NCI-H2081 (cell line): ENCODE data around the gene DNAH17.

Experiments used
- DNase-seq, 2 experiments: peaks; one replicate each; lab custom pipeline; 2025; lab: John Stamatoyannopoulos, UW

DNAH17 gene

GRCh38 chr17:78392295-78392694 is 184.9 kb downstream of the DNAH17 start:
- DNase-seq, result no peak

- no peak for DNase-seq
Measured at GRCh38 chr17:78391843-78392242, 185.4 kb downstream of the DNAH17 start.

GRCh38 chr17:78391051-78391431 is 186.2 kb downstream of the DNAH17 start:
- DNase-seq, result no peak

GRCh38 chr17:78390241-78391050 is 186.8 kb downstream of the DNAH17 start:
- DNase-seq, result no peak

- DNase-seq, result no peak
Measured at GRCh38 chr17:78387977-78388941, 188.9 kb downstream of the DNAH17 start.

DNA sequence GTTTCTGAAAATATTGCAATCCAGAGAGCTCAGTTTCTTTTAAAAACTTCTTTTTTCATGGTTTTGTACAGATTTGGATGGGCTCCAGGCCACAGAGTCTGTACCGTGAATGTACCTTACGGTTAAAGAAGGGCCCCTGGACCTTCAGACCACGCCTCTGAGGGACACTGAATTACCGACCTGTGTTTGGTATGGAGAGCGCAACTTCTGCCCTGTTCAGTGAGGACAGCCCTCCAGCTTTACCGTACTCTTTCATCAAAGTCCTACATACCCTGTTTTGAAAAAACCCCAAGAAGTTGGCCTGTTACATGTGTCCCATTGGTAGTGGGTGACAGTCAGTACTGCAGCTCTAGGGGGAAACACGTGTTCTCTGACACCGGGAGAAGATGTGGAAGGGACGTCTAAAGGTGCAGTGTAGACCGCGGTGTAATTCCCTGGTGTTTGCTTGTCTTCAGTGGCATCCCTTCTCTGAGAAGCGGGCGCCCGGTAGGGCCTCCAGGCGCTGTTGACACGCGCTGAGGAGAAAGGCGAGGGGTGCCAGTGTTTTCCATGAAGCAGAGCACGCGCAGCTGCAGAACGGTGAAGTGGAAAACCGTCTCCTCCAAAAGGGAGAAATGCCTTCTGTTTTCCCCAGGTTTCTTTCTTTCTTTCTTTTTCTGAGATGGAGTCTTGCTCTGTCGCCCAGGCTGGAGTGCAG is 192.6 kb downstream of the DNAH17 start:
- DNase-seq, result no peak

DNA sequence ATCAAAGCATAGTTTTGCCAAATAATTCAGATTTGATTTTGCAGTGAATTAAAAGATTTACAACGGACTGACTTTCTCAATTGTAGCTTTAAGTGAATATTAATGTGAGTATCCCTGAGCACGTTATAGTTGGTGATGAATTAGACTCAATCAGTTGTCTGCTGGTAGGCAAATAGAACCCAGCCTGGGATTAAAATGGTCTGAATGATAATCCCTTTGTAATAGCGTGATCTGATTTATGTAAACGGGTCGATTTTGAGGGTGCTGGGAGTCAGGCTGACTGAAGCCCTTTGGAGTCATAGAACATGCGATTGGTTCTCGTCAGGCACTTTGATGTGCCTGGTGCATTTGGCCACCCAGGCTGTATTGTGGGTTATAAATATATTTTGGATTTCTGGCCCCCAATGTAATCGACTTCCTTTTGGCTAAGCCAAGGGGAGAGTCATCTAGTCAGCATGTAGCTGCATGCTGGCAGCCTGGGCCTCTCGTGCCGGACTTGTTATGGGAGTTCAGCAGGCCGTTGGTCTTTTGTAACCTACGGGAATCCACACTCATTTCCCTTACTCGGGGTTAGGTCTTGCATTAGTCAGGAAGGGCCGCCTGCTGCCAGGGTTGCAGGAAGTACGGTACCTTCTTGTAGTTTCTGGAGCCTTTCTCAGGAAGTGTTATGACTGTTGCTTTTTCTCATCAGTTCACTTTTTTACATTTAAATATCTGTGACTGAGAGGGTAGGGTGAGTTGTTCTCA is 193.3 kb downstream of the DNAH17 start:
- no peak for DNase-seq

DNA sequence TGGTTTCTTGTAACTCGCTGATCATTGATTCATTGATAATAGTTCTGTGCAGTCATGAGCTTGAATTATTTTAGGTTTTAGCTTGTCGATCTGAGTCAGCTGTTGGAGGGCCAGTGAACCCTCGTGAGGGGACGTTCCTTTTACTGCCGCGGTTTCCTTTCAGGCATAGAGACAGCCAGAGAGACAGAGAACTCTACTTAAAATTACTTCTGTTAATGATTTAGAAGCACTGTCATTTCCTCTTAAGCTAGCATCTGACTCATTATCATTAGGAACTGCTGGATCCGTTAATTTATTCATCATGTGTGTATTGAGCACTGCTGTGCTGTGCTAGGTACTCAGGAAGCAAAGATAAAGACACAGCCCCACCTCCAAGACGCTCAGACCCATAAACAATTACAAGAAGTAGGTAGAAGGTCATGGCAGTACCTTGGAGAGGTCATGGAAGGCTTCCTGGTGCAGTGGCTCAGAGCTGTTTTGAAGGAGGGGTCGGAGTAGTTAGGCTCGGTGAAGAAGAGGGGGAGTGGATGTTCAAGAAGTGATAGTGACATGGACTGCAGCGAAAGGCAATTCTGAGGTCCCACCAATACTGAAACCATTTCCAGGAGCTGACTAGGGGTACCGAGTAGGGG is 195.5 kb downstream of the DNAH17 start:
- no peak for DNase-seq

GRCh38 chr17:78380370-78380769 is 196.8 kb downstream of the DNAH17 start:
- no peak for DNase-seq

- no peak for DNase-seq
Measured at GRCh38 chr17:78379131-78379491, 198.1 kb downstream of the DNAH17 start.

- peak; percentile 75 to 87 for DNase-seq
Measured at GRCh38 chr17:78378225-78379130, 198.7 kb downstream of the DNAH17 start, which contains the start of gene PGS1. Gene PGS1 (plus strand): TSS chr17:78378649. CDS start chr17:78378666, 17 bp downstream.

GRCh38 chr17:78377858-78378224 is 199.4 kb downstream of the DNAH17 start:
- DNase-seq, result no peak

GRCh38 chr17:78376161-78376560 is 201.0 kb downstream of the DNAH17 start:
- DNase-seq, result no peak

GRCh38 chr17:78375401-78376151 is 201.6 kb downstream of the DNAH17 start:
- no peak for DNase-seq

DNA sequence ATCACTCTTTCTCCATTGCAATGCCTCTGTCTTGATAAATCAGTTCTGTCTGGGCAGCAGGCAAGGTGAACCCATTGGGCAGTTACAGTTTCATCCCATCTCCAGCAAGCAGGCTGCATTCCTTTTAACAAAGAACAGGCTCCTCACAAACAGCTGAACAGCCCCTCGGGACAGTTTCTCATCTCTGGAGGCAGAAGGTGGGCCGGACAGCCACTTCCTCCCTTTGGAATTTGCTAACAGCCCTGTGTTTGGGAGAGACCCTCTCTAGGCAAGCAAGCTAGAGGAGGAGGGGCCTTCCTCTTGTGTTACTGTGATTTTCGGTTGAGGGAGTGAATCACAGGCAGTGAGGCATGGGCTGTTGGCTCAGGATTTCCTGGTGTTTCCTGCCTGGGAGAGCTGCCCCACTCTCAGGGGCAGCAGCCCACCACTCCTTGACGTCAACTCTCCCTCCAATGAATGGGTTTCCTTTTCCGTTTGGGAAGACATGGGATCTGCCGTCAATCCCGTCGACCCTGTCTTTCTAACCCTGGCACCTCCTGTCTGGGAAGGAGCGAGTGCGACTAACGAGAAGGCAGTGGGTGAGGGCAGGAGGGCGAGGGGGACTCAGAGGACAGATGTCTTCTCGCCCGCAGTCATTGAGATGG is 202.4 kb downstream of the DNAH17 start:
- DNase-seq, result no peak

DNA sequence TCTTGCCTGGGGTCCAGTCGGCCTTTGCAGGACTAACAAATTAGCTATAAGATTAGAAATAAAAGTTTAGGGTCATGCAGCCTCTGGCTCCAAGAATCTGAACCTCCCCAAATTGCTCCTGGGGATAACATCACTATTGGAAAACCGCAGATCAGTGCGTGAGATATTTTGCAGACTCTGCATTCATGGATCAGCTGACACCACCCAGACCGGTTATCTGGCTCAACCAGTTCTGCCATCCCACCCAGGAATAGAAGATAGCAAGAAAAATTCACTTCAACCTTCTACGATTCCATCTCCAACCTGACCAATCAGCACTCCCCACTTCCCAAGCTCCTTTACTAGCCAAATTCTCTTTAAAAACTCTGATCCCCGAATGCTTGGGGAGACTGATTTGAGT is 203.0 kb downstream of the DNAH17 start:
- no peak for DNase-seq
